ENCODE measurements around the gene PLAU.

DNA sequence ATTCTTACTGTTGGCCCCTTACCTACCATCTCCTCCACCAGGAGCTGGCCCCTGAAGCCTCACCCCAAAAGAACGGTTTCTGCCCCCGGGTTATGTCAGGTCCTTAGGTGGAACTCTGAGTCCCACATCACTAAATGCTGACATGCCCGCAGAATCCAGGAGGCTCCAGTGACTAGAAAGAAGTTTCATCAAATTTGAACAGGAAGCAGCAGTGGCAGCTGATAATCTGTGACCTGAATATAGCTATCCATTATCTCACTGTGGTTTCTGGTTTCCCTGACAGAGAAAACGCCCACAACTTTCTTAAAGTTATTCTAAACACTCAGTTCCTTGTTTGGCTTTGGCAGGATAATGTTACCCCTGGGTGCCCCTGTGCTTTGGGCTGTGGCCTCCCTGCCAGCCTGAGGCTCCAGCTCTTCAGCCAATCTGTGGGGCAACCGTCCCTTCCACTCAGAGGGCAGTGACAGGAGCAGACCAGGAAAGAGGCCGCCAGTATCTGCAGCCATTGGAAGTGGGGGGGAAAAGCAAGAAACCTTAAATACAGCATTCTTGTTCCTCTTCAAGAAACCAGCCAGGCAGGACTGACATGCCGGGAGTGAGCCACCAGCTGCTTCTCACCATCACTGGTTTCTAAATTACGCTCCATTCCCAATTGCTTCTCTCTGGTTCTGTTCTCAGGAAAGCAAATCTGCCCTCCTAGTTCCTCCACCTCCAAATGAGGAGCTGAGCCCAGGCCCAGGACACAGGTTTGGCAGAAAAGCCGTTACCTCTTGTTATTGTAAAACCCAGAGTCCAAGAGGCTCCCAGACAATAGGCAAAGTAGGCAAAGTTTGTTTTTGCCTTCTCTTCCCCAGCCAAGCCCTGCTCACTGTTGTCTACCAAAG lies 45.8 kb downstream of the PLAU start:
- no peak for TF ChIP-seq POLR2A (IDR thresholded peaks at IDR 0.05; ENCODE audit: low read length)
- no peak for TF ChIP-seq GATA1 (IDR thresholded peaks at IDR 0.05; ENCODE audit: low read depth, low read length)

Data from erythroblast (primary cell).